IMR-90 (cell line): ENCODE measurements around the gene SLC44A2. TPM values are rescaled to one million over a fixed set of nuclear protein-coding genes. Genes with fewer than 3 reads are reported as not detected.

Source experiments
- ATAC-seq: fragments of 200-7000 bp; cut with Tn5 transposase; 2 replicates; pipeline ENCODE4 v1.9.1; 2020; ENCODE audit warnings: low read depth, mild to moderate bottlenecking, moderate library complexity
- BruUV-seq: library from RNA; stranded (reverse); fragments of 400-500 nt; replicated peaks from 2 replicates; lab custom pipeline; 2021; lab: Mats Ljungman, UMichigan
- CTCF ChIA-PET: fragments of 300-600 bp; formaldehyde crosslinking; extraction: SDS; loops from one replicate; lab custom pipeline; 2021; ENCODE audit warnings: antibody characterized with exemption; lab: Yijun Ruan, JAX
- POLR2A ChIA-PET: fragments of 300-600 bp; sonication (Branson Sonifier 250); formaldehyde crosslinking; loops from one replicate; lab custom pipeline; 2022; ENCODE audit warnings: antibody characterized with exemption; ENCODE audit not compliant: unreplicated experiment; lab: Charles Lee
- DNase-seq: peaks from one replicate; pipeline ENCODE4 v3.0.0; 2013
- H2AFZ ChIP-seq: replicated peaks from 2 replicates; pipeline ENCODE3; 2013; ENCODE audit warnings: low read length, mild to moderate bottlenecking; ENCODE audit not compliant: poor library complexity
- H2AK5ac ChIP-seq: 2 replicates; pipeline ENCODE4 v1.6.1; 2013; ENCODE audit warnings: low read depth, low read length, inconsistent platforms
- H2AK9ac ChIP-seq: replicated peaks from 2 replicates; pipeline ENCODE3; 2013; ENCODE audit warnings: mild to moderate bottlenecking, low read depth, low read length, moderate library complexity; ENCODE audit not compliant: poor library complexity
- H2BK120ac ChIP-seq: 2 replicates; pipeline ENCODE4 v1.6.1; 2013; ENCODE audit warnings: low read depth, low read length, inconsistent platforms
- H2BK15ac ChIP-seq: 3 replicates; pipeline ENCODE4 v1.6.1; 2013; ENCODE audit warnings: low read depth, low read length, inconsistent platforms
- H2BK20ac ChIP-seq: 2 replicates; pipeline ENCODE4 v1.6.1; 2013; ENCODE audit warnings: low read depth, mild to moderate bottlenecking, inconsistent platforms, low read length, moderate library complexity
- H2BK5ac ChIP-seq: 2 replicates; pipeline ENCODE4 v1.6.1; 2013; ENCODE audit warnings: mild to moderate bottlenecking, low read depth, low read length, inconsistent platforms; ENCODE audit not compliant: poor library complexity, severe bottlenecking
- H3K14ac ChIP-seq: replicated peaks from 2 replicates; pipeline ENCODE4 v1.6.1; 2013; ENCODE audit warnings: low read depth, low read length, inconsistent platforms
- H3K18ac ChIP-seq: 2 replicates; pipeline ENCODE4 v1.6.1; 2013; ENCODE audit warnings: low read depth, low read length, control low read depth
- H3K23ac ChIP-seq: 2 replicates; pipeline ENCODE4 v1.6.1; 2013; ENCODE audit warnings: low read depth, low read length, inconsistent platforms
- H3K27ac ChIP-seq: 2 replicates; pipeline ENCODE4 v1.5.1; 2013; ENCODE audit warnings: mild to moderate bottlenecking, control low read depth, low read length; ENCODE audit not compliant: insufficient read depth
- H3K27me3 ChIP-seq: 2 replicates; pipeline ENCODE4 v1.6.1; 2013; ENCODE audit warnings: low read length; ENCODE audit not compliant: control insufficient read depth, insufficient read depth
- H3K36me3 ChIP-seq: 2 replicates; pipeline ENCODE4 v1.6.1; 2013; ENCODE audit warnings: low read length, mixed read lengths; ENCODE audit not compliant: control insufficient read depth, insufficient read depth
- H3K4ac ChIP-seq: 2 replicates; pipeline ENCODE4 v1.6.1; 2013; ENCODE audit warnings: low read depth, low read length, inconsistent platforms
- H3K4me1 ChIP-seq: 2 replicates; pipeline ENCODE4 v1.6.1; 2013; ENCODE audit warnings: low read length, mixed read lengths; ENCODE audit not compliant: control insufficient read depth, insufficient read depth
- H3K4me2 ChIP-seq: 2 replicates; pipeline ENCODE4 v1.6.1; 2013; ENCODE audit warnings: low read depth, mild to moderate bottlenecking, control low read depth, low read length, moderate library complexity
- H3K4me3 ChIP-seq: 2 replicates; pipeline ENCODE4 v1.5.1; 2013; ENCODE audit warnings: low read depth, mild to moderate bottlenecking, control low read depth, low read length, moderate library complexity; ENCODE audit not compliant: insufficient read depth
- H3K56ac ChIP-seq: 2 replicates; pipeline ENCODE4 v1.6.1; 2013; ENCODE audit warnings: low read length, inconsistent platforms; ENCODE audit not compliant: insufficient read depth; ENCODE audit errors: extremely low read depth
- H3K79me1 ChIP-seq, 2 experiments: 2 replicates each; pipeline ENCODE4 v1.6.1; 2013; ENCODE audit warnings: low read length in 2 of 2, inconsistent platforms in 1 of 2, low read depth in 1 of 2
- H3K9ac ChIP-seq: 2 replicates; pipeline ENCODE4 v1.6.1; 2013; ENCODE audit warnings: low read depth, low read length, control low read depth
- H3K9me1 ChIP-seq: 2 replicates; pipeline ENCODE4 v1.6.1; 2013; ENCODE audit warnings: low read length, inconsistent platforms; ENCODE audit not compliant: insufficient read depth
- H3K9me3 ChIP-seq: 2 replicates; pipeline ENCODE4 v1.6.1; 2013; ENCODE audit warnings: low read length; ENCODE audit not compliant: control insufficient read depth, insufficient read depth
- H4K20me1 ChIP-seq: 2 replicates; pipeline ENCODE4 v1.6.1; 2013; ENCODE audit warnings: low read length, inconsistent platforms; ENCODE audit not compliant: insufficient read depth
- H4K5ac ChIP-seq: 2 replicates; pipeline ENCODE4 v1.6.1; 2013; ENCODE audit warnings: mild to moderate bottlenecking, low read depth, low read length, control low read depth
- H4K8ac ChIP-seq, 2 experiments: 2 replicates each; pipeline ENCODE4 v1.6.1; 2013; ENCODE audit warnings: low read depth in 2 of 2, low read length in 2 of 2, control low read depth in 1 of 2, inconsistent platforms in 1 of 2
- H4K91ac ChIP-seq: 2 replicates; pipeline ENCODE4 v1.6.1; 2013; ENCODE audit warnings: low read depth, low read length, inconsistent platforms; ENCODE audit not compliant: insufficient read depth
- CHD1 ChIP-seq: IDR thresholded peaks from 2 replicates; pipeline ENCODE4 v1.6.1; 2012; ENCODE audit warnings: low read depth, low read length, improper control_type of control experiment
- POLR2A ChIP-seq: IDR thresholded peaks from 2 replicates; pipeline ENCODE4 v1.6.1; 2012; ENCODE audit warnings: mild to moderate bottlenecking, low read depth, low read length
- RCOR1 ChIP-seq: IDR thresholded peaks from 2 replicates; pipeline ENCODE4 v1.6.1; 2012; ENCODE audit warnings: mild to moderate bottlenecking, low read length, improper control_type of control experiment; ENCODE audit not compliant: insufficient replicate concordance
- RFX5 ChIP-seq: IDR thresholded peaks from 2 replicates; pipeline ENCODE4 v1.8.0; 2012; ENCODE audit warnings: low read depth, mild to moderate bottlenecking, low read length, moderate library complexity
- WGBS, 2 experiments: methylation state at CpG; one replicate each; pipeline versions ENCODE4 v1.1.5 to v1.1.7; 2013; ENCODE audit warnings: missing lambda C conversion rate in 2 of 2; ENCODE audit not compliant: insufficient read length in 1 of 2; ENCODE audit errors: extremely low coverage in 2 of 2; 5-methylcytosine and 5-hydroxymethylcytosine counted together
- dilution Hi-C: fragments of 300-500 bp; cut with HindIII; formaldehyde crosslinking; loops from one replicate; pipeline ENCODE4 v1.14.3; 2018; ENCODE audit warnings: low sequenced_read_pairs; ENCODE audit not compliant: unreplicated experiment
- in situ Hi-C: fragments of 300-500 bp; cut with MboI; formaldehyde crosslinking; loops from 3 replicates; pipeline ENCODE4 v1.14.3; 2019; ENCODE audit warnings: low sequenced_read_pairs, inconsistent platforms, mixed read lengths
- intact Hi-C: fragments of 100-400 bp; cut with micrococcal nuclease; formaldehyde crosslinking; loops from 2 replicates; pipeline ENCODE4 v1.10.0; 2022
- polyA plus RNA-seq, 3 experiments: library from polyadenylated mRNA; depleted of rRNA; stranded (reverse); fragments of >200 nt; gene quantifications; 2 replicates each; pipeline ENCODE4 v1.2.3, GENCODE V29; 2012; ENCODE audit warnings: low replicate concordance in 1 of 3
- total RNA-seq: library from RNA; depleted of rRNA; stranded (reverse); fragments of >200 nt; gene quantifications from 2 replicates; pipeline ENCODE4 v1.2.3, GENCODE V29; 2012
- TF ChIP-seq, protein P1 (sequence below): conservative IDR thresholded peaks from 2 replicates; pipeline ENCODE4 v1.5.1; 2012; ENCODE audit warnings: mild to moderate bottlenecking, low read depth, low read length, improper control_type of control experiment

Gene SLC44A2
- total and polyA plus RNA-seq, 2 of the 4 experiments (the other 2 are of a cell fraction) = 28.5 to 62.9 TPM

DNA sequence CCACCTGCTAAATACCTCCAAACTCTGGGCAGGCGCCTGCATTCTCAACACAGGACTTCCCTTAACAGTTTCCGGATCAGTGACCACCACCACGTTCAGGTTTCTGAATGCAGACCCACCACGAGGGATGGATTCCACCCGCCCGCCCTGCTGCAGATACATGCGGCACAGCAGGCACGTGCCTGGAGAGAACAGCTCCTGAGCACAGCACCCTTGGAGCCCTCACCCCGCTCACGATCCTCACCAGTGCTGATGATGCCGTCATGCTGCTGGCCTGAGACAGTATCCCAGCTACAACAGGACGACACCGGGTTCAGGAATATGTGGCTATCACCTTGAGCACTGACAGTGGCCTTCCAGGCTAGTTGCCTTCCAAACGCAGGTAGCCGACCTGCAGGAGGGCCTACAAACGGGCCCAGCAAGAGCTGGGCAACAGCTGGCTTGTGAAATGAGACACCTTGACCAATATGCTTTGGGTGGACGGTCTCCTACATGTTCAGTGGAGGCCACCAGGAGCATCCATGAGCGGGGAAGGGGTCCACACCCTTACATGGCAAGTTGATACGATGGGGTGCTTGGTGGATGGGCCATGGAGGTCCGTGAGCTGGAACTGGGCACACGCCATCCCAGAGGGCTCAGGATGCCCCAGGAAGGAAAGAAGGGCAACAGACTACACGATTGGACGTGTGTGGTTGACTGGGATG, 66.0 kb downstream of the SLC44A2 start (continued):
- TF ChIP-seq POLR2A = no peak

DNA sequence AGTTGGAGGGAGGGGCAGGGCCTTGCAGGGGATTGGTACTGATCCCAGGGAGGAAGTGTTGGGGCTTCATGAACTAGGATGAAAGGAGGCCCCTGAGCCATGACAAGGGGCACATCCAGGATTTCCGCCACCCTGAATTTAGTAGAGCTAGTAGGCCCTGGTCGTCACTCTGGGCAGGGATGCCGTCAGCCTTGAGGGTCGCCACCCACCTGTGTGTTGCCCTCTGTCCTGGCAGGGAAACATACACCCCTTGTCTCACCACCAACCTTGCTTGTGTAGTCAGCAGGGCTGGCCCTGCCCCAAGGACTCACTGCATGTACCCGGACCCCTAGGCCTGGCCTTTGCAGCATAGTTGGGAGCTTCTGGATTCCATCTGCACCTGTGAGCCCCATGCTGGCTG, 66.5 kb downstream of the SLC44A2 start:
- Histone ChIP-seq H4K8ac (no peak overlapping the region), H2BK15ac (no peak overlapping the region), H3K9ac (no peak overlapping the region), H2AK5ac (no peak overlapping the region), H3K4me1 (no peaks in the 10 kb centered on the region), H4K91ac (no peak overlapping the region), H2BK5ac (no peak overlapping the region), H3K9me3 (no peaks in the 10 kb centered on the region), H2BK20ac (no peak overlapping the region), H3K79me1 (peaks cover 9 to 46% of the 10 kb centered on the region in 2 experiments), H3K23ac (no peak overlapping the region), H2BK120ac (no peak overlapping the region), H3K4me3 (no peak overlapping the region), H4K5ac (no peak overlapping the region), H3K4ac (no peak overlapping the region), H3K18ac (no peak overlapping the region), H4K20me1 (peaks cover 82% of the 10 kb centered on the region), H3K27ac (no peak overlapping the region), H2AFZ (no peak overlapping the region), H3K9me1 (peaks cover 23% of the 10 kb centered on the region), H3K36me3 (peaks cover 55% of the 10 kb centered on the region), H2AK9ac (no peak overlapping the region), H3K14ac (no peak overlapping the region), H3K27me3 (no peaks in the 10 kb centered on the region), H3K56ac (no peak overlapping the region), H3K4me2 (no peak overlapping the region)
- no TSS peak for BruUV-seq
- ChIA-PET POLR2A (no interaction called here), CTCF (interaction anchor here (0.6 kb wide), 1 partner anchor 8 kb away, joined by 3 read pairs; no protein-coding TSS in a partner anchor)
- TF ChIP-seq, protein P1, sequence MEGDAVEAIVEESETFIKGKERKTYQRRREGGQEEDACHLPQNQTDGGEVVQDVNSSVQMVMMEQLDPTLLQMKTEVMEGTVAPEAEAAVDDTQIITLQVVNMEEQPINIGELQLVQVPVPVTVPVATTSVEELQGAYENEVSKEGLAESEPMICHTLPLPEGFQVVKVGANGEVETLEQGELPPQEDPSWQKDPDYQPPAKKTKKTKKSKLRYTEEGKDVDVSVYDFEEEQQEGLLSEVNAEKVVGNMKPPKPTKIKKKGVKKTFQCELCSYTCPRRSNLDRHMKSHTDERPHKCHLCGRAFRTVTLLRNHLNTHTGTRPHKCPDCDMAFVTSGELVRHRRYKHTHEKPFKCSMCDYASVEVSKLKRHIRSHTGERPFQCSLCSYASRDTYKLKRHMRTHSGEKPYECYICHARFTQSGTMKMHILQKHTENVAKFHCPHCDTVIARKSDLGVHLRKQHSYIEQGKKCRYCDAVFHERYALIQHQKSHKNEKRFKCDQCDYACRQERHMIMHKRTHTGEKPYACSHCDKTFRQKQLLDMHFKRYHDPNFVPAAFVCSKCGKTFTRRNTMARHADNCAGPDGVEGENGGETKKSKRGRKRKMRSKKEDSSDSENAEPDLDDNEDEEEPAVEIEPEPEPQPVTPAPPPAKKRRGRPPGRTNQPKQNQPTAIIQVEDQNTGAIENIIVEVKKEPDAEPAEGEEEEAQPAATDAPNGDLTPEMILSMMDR = no peak
- TF ChIP-seq RFX5 (no peak), CHD1 (no peak), POLR2A (no peak), RCOR1 (no peak)
- dilution Hi-C loops = no loop called here
- ATAC-seq (no peak), DNase-seq (no peak)
- intact Hi-C loops = loop anchor here (10.0 kb wide), 1 partner anchor 287 kb away; the partner anchor contains the start of gene CDC37
- in situ Hi-C loops = no loop called here
- WGBS, 2 experiments = 83% methylated on average over 1 of the region's 5 CpGs; no CpG with 5 or more reads in 1 of the 2 experiments
